ENCODE results near the gene GATA1. TPM values are rescaled to one million over a fixed set of nuclear protein-coding genes. Genes with fewer than 3 reads are reported as not detected.
A peak's percentile ranks its signal among the peaks of the same experiment; 100 is the strongest.

The GATA1 gene
- total RNA-seq, 1 donor from 2014 or later: not detected

DNA sequence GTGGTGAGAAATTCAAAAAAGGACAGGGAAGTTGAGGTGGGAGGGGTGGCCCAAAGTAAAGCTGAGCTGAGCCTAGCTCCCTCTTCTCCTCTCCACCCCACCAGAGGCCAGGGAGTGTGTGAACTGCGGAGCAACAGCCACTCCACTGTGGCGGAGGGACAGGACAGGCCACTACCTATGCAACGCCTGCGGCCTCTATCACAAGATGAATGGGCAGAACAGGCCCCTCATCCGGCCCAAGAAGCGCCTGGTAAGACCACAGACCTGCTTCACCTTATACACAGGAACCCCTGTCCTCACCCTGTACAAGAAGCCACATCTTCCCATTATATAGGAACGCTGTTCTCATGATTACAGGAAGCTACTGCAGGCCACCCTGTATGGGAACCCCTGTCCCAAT, 5.8 kb downstream of the GATA1 start:
- H3K9me3 Mint-ChIP-seq (ENCODE audit: unreplicated experiment): no peaks in the 10 kb centered on the region
- H3K4me3 Mint-ChIP-seq (ENCODE audit: unreplicated experiment): no peak overlapping the region
- DNase-seq (ENCODE audit: extremely low spot score, unreplicated experiment): no peak
- peaks cover 7% of the 10 kb centered on the region for H3K27me3 Mint-ChIP-seq (ENCODE audit: unreplicated experiment)
- H3K27ac Mint-ChIP-seq (ENCODE audit: unreplicated experiment): no peak overlapping the region
- H3K36me3 Mint-ChIP-seq (ENCODE audit: unreplicated experiment): no peaks in the 10 kb centered on the region
- TF ChIP-seq CTCF (IDR thresholded peaks at IDR 0.05): no peak
- peaks cover 8% of the 10 kb centered on the region for H3K4me1 Mint-ChIP-seq (ENCODE audit: unreplicated experiment)

GRCh38 chrX:48793935-48794334, 7.5 kb downstream of the GATA1 start:
- Mint-ChIP-seq H3K27me3 (ENCODE audit: unreplicated experiment) (no peaks in the 10 kb centered on the region), H3K4me3 (ENCODE audit: unreplicated experiment) (no peak overlapping the region), H3K36me3 (ENCODE audit: unreplicated experiment) (no peaks in the 10 kb centered on the region), H3K9me3 (ENCODE audit: unreplicated experiment) (no peaks in the 10 kb centered on the region), H3K4me1 (ENCODE audit: unreplicated experiment) (peaks cover 8% of the 10 kb centered on the region), H3K27ac (ENCODE audit: unreplicated experiment) (no peak overlapping the region)
- TF ChIP-seq CTCF (IDR thresholded peaks at IDR 0.05): no peak
- no peak for DNase-seq (ENCODE audit: extremely low spot score, unreplicated experiment)

DNA sequence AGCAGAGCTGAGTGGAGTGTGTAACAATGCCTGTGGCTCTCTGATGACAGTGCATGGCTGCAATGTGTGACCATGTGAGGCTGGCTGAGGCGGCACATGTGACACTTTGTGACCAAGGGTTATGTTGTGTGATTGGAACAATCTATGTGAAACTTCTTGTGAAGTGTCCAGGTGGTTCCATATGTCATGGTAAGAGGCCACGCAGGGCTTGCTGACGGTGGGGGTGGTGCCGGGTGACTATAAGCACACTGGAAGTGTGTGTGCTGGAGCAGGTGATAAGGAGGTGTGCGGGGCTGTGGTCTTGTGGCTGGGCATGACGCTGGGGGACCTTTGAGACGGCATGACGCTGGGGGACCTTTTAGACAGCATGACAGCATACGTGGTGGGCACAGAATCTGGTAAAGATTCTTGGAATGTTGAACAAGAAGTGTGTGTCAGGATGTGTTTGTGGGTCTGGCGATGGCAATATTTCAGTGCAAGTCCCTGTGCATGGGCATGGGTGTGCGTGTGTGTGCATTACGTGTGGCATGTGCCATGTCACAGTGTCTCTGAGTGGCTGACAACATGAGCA, 8.0 kb downstream of the GATA1 start:
- TF ChIP-seq CTCF (IDR thresholded peaks at IDR 0.05): no peak
- H3K27ac Mint-ChIP-seq (ENCODE audit: unreplicated experiment): no peak overlapping the region
- H3K4me3 Mint-ChIP-seq (ENCODE audit: unreplicated experiment): no peak overlapping the region

GRCh38 chrX:48794911-48795515, 8.6 kb downstream of the GATA1 start:
- no peak for TF ChIP-seq CTCF (IDR thresholded peaks at IDR 0.05)
- Mint-ChIP-seq H3K4me1 (ENCODE audit: unreplicated experiment) (peaks cover 8% of the 10 kb centered on the region), H3K4me3 (ENCODE audit: unreplicated experiment) (no peak overlapping the region), H3K36me3 (ENCODE audit: unreplicated experiment) (no peaks in the 10 kb centered on the region), H3K27ac (ENCODE audit: unreplicated experiment) (peak overlapping the region; percentile 44), H3K27me3 (ENCODE audit: unreplicated experiment) (no peaks in the 10 kb centered on the region), H3K9me3 (ENCODE audit: unreplicated experiment) (no peaks in the 10 kb centered on the region)
- no peak for DNase-seq (ENCODE audit: extremely low spot score, unreplicated experiment)

More for the DNA sequence above, 8.0 kb downstream of the GATA1 start:
- no peak for DNase-seq (ENCODE audit: extremely low spot score, unreplicated experiment)
- no peaks in the 10 kb centered on the region for H3K36me3 Mint-ChIP-seq (ENCODE audit: unreplicated experiment)
- H3K27me3 Mint-ChIP-seq (ENCODE audit: unreplicated experiment): no peaks in the 10 kb centered on the region
- H3K9me3 Mint-ChIP-seq (ENCODE audit: unreplicated experiment): no peaks in the 10 kb centered on the region
- H3K4me1 Mint-ChIP-seq (ENCODE audit: unreplicated experiment): peaks cover 8% of the 10 kb centered on the region

- Mint-ChIP-seq H3K27ac (ENCODE audit: unreplicated experiment) (no peak overlapping the region), H3K4me3 (ENCODE audit: unreplicated experiment) (no peak overlapping the region), H3K36me3 (ENCODE audit: unreplicated experiment) (peaks cover 2% of the 10 kb centered on the region), H3K27me3 (ENCODE audit: unreplicated experiment) (no peaks in the 10 kb centered on the region), H3K9me3 (ENCODE audit: unreplicated experiment) (peaks cover 6% of the 10 kb centered on the region), H3K4me1 (ENCODE audit: unreplicated experiment) (peaks cover 18% of the 10 kb centered on the region)
- DNase-seq (ENCODE audit: extremely low spot score, unreplicated experiment): no peak
- no peak for TF ChIP-seq CTCF (IDR thresholded peaks at IDR 0.05)
Observed at GRCh38 chrX:48798318-48798717, 11.9 kb downstream of the GATA1 start.
